ENCODE data around the gene SURF6. TPM values are rescaled to one million over a fixed set of nuclear protein-coding genes. Genes with fewer than 3 reads are reported as not detected.
A peak's percentile ranks its signal among the peaks of the same experiment; 100 is the strongest.

SURF6 gene
- total and polyA plus RNA-seq, 2 of the 8 experiments (the other 6 are each of a cell fraction or from before 2014, with no cell fraction given), result 6.1 to 23.7 TPM

GRCh38 chr9:133353548-133353947 is 17.6 kb upstream of the SURF6 start:
- Histone ChIP-seq H3K36me3 (ENCODE audit: control insufficient read depth in 2 of 4, insufficient read depth in 4 of 4, low read length in 3 of 4) (peaks cover 20 to 45% (median 39%) of the 10 kb centered on the region in 4 experiments), H3K79me2 (ENCODE audit: control insufficient read depth in 1 of 2, insufficient read depth in 2 of 2, low read length in 2 of 2) (peaks cover 5 to 33% of the 10 kb centered on the region in 2 experiments), H3K56ac (replicated peaks; ENCODE audit: insufficient read length, low read depth, low read length) (no peak overlapping the region), H3K4me3 (ENCODE audit: extremely low read depth in 1 of 4, insufficient read depth in 2 of 4, low read depth in 3 of 4, low read length in 4 of 4) (no peak overlapping the region), H3K23ac (ENCODE audit: insufficient read length) (no peak overlapping the region), H2BK120ac (replicated peaks; ENCODE audit: low read depth, low read length) (no peak overlapping the region), H2BK15ac (ENCODE audit: low read length) (no peak overlapping the region), H3K4me2 (ENCODE audit: insufficient read depth in 1 of 2, low read depth in 2 of 2, low read length in 2 of 2) (no peak overlapping the region), H4K20me1 (replicated peaks in 1 of 2; ENCODE audit: control insufficient read depth in 1 of 2, insufficient read depth in 2 of 2, low read length in 2 of 2) (peaks cover 6 to 13% of the 10 kb centered on the region in 2 experiments), H3K9ac (replicated peaks in 1 of 4; ENCODE audit: extremely low read depth in 1 of 4, low read depth in 3 of 4, low read length in 3 of 4) (no peak overlapping the region), H2BK12ac (ENCODE audit: low read depth, low read length) (no peak overlapping the region), H3K27ac (ENCODE audit: low read depth, low read length) (no peak overlapping the region), H4K5ac (ENCODE audit: insufficient read length, low read depth, low read length) (no peak overlapping the region), H2AK5ac (ENCODE audit: low read depth, low read length) (no peak overlapping the region), H4K91ac (replicated peaks; ENCODE audit: insufficient read length, low read length) (no peak overlapping the region), H3K4ac (replicated peaks; ENCODE audit: insufficient read length, low read depth, low read length) (no peak overlapping the region), H3K27me3 (replicated peaks in 1 of 4; ENCODE audit: control insufficient read depth in 3 of 4, extremely low read depth in 1 of 4, insufficient read depth in 3 of 4, low read length in 3 of 4) (no peaks in the 10 kb centered on the region), H3K9me3 (ENCODE audit: insufficient read depth in 2 of 2, low read depth in 1 of 2, low read length in 1 of 2) (no peaks in the 10 kb centered on the region), H4K8ac (ENCODE audit: extremely low read depth, insufficient read depth, low read length) (no peak overlapping the region), H3K23me2 (ENCODE audit: low read depth, low read length) (peaks cover 8% of the 10 kb centered on the region; the same call in 1 of the 2 replicates), H3K4me1 (replicated peaks in 1 of 4; ENCODE audit: control insufficient read depth in 3 of 4, insufficient read depth in 4 of 4, low read length in 3 of 4) (peaks cover 0 to 12% (median 5%) of the 10 kb centered on the region in 4 experiments; a peak in 6 of 7 replicates), H2BK20ac (ENCODE audit: low read length) (no peak overlapping the region), H3K79me1 (ENCODE audit: low read depth, low read length) (no peaks in the 10 kb centered on the region; the same call in 1 of the 2 replicates), H3K14ac (ENCODE audit: insufficient read length) (no peak overlapping the region), H2BK5ac (ENCODE audit: low read depth, low read length) (no peak overlapping the region), H3K18ac (ENCODE audit: extremely low read depth, low read length) (no peak overlapping the region), H2AFZ (ENCODE audit: low read length) (no peak overlapping the region)
- no peak for DNase-seq (ENCODE audit: low read depth in 1 of 2, low spot score in 2 of 2)
- TF ChIP-seq POU5F1 (IDR thresholded peaks at IDR 0.05; ENCODE audit: low read depth, low read length), result no peak
- no peak for TF ChIP-seq MAX (IDR thresholded peaks at IDR 0.05)
- TF ChIP-seq POLR2AphosphoS5 (IDR thresholded peaks at IDR 0.05; ENCODE audit: low read depth, low read length), result peak; percentile 71; the same call in 1 of the 2 replicates
- POLR2A ChIA-PET (ENCODE audit: partially characterized antibody), result interaction anchor here (0.9 to 16.1 kb wide), 14 partner anchors 9 to 133 kb away, joined by 3 to 461 read pairs (median 6); partner anchors contain the start of genes CACFD1, MED22, RPL7A and STKLD1
- 84% methylated on average over 5 of the region's 5 CpGs; no CpG with 5 or more reads in 1 of the 2 experiments for WGBS, 2 experiments (ENCODE audit: extremely low coverage in 1 of 2, insufficient coverage in 1 of 2, insufficient read length in 1 of 2, insufficient replicate concordance in 2 of 2, low coverage in 1 of 2, low lambda C conversion rate in 2 of 2, missing lambda C conversion rate in 1 of 2)
- no peak for FAIRE-seq
- CTCF ChIA-PET (ENCODE audit: partially characterized antibody), result interaction anchor here (0.8 to 8.2 kb wide), 5 partner anchors 12 to 134 kb away, joined by 3 to 90 read pairs (median 7); no protein-coding TSS in a partner anchor
